ENCODE measurements around the gene SFN. TPM values are rescaled to one million over a fixed set of nuclear protein-coding genes. Genes with fewer than 3 reads are reported as not detected.
"Not testable (repeated sequence)": the region's sequence is repeated elsewhere in the genome, so short reads cannot be mapped to it uniquely, and the experiment has no call there.

Gene SFN
- total and polyA plus RNA-seq, 2 donors from 2014 or later, result 2.9 to 44.7 TPM

DNA sequence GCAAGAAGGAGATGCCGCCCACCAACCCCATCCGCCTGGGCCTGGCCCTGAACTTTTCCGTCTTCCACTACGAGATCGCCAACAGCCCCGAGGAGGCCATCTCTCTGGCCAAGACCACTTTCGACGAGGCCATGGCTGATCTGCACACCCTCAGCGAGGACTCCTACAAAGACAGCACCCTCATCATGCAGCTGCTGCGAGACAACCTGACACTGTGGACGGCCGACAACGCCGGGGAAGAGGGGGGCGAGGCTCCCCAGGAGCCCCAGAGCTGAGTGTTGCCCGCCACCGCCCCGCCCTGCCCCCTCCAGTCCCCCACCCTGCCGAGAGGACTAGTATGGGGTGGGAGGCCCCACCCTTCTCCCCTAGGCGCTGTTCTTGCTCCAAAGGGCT is 732 bp downstream of the SFN start:
- Histone ChIP-seq H3K4me3 (ENCODE audit: low read length in 3 of 3) (no peak overlapping the region), H3K9ac (ENCODE audit: low read length in 3 of 3) (no peak overlapping the region), H3K4me1 (ENCODE audit: control insufficient read depth in 2 of 3, insufficient read depth in 2 of 3, low read depth in 1 of 3, low read length in 3 of 3) (peaks cover 0 to 5% (median 0%) of the 10 kb centered on the region in 3 donors), H3K27me3 (ENCODE audit: control insufficient read depth, insufficient read depth, low read length) (no peaks in the 10 kb centered on the region), H3K27ac (ENCODE audit: low read depth in 2 of 2, low read length in 2 of 2) (no peak overlapping the region), H3K9me3 (ENCODE audit: control insufficient read depth in 2 of 3, insufficient read depth in 1 of 3, low read length in 3 of 3) (no peaks in the 10 kb centered on the region), H3K36me3 (ENCODE audit: control insufficient read depth in 2 of 3, insufficient read depth in 3 of 3, low read length in 3 of 3) (no peaks in the 10 kb centered on the region)
- FAIRE-seq (no peak), DNase-seq (peak in 2 of 5 donors; percentile 51 to 76)
- TF ChIP-seq, protein P1, sequence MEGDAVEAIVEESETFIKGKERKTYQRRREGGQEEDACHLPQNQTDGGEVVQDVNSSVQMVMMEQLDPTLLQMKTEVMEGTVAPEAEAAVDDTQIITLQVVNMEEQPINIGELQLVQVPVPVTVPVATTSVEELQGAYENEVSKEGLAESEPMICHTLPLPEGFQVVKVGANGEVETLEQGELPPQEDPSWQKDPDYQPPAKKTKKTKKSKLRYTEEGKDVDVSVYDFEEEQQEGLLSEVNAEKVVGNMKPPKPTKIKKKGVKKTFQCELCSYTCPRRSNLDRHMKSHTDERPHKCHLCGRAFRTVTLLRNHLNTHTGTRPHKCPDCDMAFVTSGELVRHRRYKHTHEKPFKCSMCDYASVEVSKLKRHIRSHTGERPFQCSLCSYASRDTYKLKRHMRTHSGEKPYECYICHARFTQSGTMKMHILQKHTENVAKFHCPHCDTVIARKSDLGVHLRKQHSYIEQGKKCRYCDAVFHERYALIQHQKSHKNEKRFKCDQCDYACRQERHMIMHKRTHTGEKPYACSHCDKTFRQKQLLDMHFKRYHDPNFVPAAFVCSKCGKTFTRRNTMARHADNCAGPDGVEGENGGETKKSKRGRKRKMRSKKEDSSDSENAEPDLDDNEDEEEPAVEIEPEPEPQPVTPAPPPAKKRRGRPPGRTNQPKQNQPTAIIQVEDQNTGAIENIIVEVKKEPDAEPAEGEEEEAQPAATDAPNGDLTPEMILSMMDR (IDR thresholded peaks at IDR 0.05; ENCODE audit: borderline replicate concordance, extremely low read depth, insufficient read depth), result no peak
- intact Hi-C loops (cut with DNase I), result no loop called here

DNA sequence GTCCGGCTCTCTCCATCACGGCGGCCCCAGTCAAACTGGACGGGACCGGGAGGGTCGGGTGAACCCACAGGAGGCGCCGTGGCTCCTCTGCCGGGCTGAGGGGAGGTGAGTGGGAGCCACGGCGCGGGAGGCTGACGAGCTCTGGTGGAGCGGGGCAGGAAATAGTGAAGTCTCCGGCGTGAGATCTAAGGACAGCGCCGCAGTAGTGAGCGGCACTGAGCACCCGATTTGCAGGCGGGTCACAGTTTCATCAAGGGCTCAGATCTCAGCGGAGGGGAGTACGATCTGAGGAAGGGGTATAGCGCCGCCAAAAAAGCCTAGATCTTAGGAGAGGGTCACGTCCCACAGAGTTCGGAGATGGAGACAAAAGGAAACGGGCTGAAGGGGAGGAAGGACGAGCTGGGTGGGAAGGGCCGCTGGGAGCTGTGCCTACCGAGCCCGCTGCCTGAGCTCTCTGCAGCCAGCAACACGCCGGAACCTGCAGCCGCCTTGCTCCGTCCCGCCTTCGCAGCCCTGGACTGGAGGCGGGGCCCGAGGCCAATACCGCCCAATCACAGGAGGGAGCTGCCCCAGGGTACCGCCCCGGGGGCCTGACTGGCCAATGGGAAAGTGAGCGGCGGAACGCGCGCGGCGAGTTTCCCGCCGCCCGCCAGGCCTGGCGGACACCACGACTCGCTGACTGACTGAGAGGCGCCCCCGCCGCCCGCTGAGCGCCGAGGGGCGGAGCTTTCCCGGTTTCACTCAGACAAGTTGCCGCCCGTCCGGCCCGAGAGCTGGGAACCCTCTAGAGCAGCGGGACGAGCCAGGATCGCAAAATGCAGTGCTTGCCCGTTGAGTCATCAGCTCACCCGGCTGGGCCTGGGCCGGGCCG is 1.9 kb downstream of the SFN start:
- intact Hi-C loops (cut with DNase I), result no loop called here
- TF ChIP-seq, protein P1 (IDR thresholded peaks at IDR 0.05; ENCODE audit: borderline replicate concordance, extremely low read depth, insufficient read depth), result no peak
- H3K36me3 ChIP-seq (ENCODE audit: control insufficient read depth in 2 of 3, insufficient read depth in 3 of 3, low read length in 3 of 3), result no peaks in the 10 kb centered on the region
- H3K27ac ChIP-seq (ENCODE audit: low read depth in 2 of 2, low read length in 2 of 2), result peak overlapping the region; percentile 97 to 100
- peak overlapping the region; percentile 75 to 87 (median 86) for H3K4me3 ChIP-seq (ENCODE audit: low read length in 3 of 3)
- peaks cover 0 to 5% (median 0%) of the 10 kb centered on the region in 3 donors for H3K4me1 ChIP-seq (ENCODE audit: control insufficient read depth in 2 of 3, insufficient read depth in 2 of 3, low read depth in 1 of 3, low read length in 3 of 3)
- no peaks in the 10 kb centered on the region for H3K9me3 ChIP-seq (ENCODE audit: control insufficient read depth in 2 of 3, insufficient read depth in 1 of 3, low read length in 3 of 3)
- H3K27me3 ChIP-seq (ENCODE audit: control insufficient read depth, insufficient read depth, low read length), result no peaks in the 10 kb centered on the region
- DNase-seq (peak; percentile 98 to 99 (median 99)), FAIRE-seq (peak; percentile 89)
- peak overlapping the region; percentile 47 to 98 (median 98) for H3K9ac ChIP-seq (ENCODE audit: low read length in 3 of 3)

GRCh38 chr1:26873097-26873496 is 10.1 kb downstream of the SFN start:
- H3K9ac ChIP-seq (ENCODE audit: low read length in 3 of 3); H3K36me3 ChIP-seq (ENCODE audit: control insufficient read depth in 2 of 3, insufficient read depth in 3 of 3, low read length in 3 of 3); DNase-seq; H3K27me3 ChIP-seq (ENCODE audit: control insufficient read depth, insufficient read depth, low read length); FAIRE-seq; H3K4me1 ChIP-seq (ENCODE audit: control insufficient read depth in 2 of 3, insufficient read depth in 2 of 3, low read depth in 1 of 3, low read length in 3 of 3); H3K27ac ChIP-seq (ENCODE audit: low read depth in 2 of 2, low read length in 2 of 2); H3K9me3 ChIP-seq (ENCODE audit: control insufficient read depth in 2 of 3, insufficient read depth in 1 of 3, low read length in 3 of 3); H3K4me3 ChIP-seq (ENCODE audit: low read length in 3 of 3); intact Hi-C loops (cut with DNase I): not testable (repeated sequence)

DNA sequence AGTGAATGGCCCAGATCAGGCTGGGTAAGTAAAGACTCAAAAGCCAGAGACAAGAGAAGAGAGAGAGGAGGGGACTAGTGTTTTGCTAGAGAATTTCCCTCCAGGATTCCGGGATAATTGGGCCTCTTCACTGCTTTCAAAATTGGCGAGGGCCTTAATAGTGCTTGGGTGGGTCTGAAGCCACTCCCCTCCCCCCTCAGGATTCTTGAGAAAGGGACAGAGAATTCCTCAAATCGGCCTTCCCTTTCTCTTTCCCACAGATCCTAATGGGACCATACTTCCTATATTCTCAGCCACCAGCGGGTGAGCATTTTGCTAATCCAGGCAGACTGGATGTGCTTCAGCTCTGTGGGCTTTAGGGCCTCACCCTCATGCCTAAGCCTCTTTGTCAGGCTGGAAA is 11.9 kb downstream of the SFN start:
- Histone ChIP-seq H3K9ac (ENCODE audit: low read length in 3 of 3) (no peak overlapping the region), H3K27me3 (ENCODE audit: control insufficient read depth, insufficient read depth, low read length) (no peaks in the 10 kb centered on the region), H3K9me3 (ENCODE audit: control insufficient read depth in 2 of 3, insufficient read depth in 1 of 3, low read length in 3 of 3) (no peaks in the 10 kb centered on the region), H3K27ac (ENCODE audit: low read depth in 2 of 2, low read length in 2 of 2) (no peak overlapping the region), H3K36me3 (ENCODE audit: control insufficient read depth in 2 of 3, insufficient read depth in 3 of 3, low read length in 3 of 3) (peaks cover under 1 to 12% (median 9%) of the 10 kb centered on the region in 3 donors), H3K4me3 (ENCODE audit: low read length in 3 of 3) (no peak overlapping the region), H3K4me1 (ENCODE audit: control insufficient read depth in 2 of 3, insufficient read depth in 2 of 3, low read depth in 1 of 3, low read length in 3 of 3) (no peaks in the 10 kb centered on the region)
- FAIRE-seq (no peak), DNase-seq (peak in 1 of 5 donors; percentile 4)
- intact Hi-C loops (cut with DNase I), result no loop called here
- TF ChIP-seq, protein P1 (IDR thresholded peaks at IDR 0.05; ENCODE audit: borderline replicate concordance, extremely low read depth, insufficient read depth), result no peak
